ENCODE measurements around the gene RALY. TPM values are rescaled to one million over a fixed set of nuclear protein-coding genes. Genes with fewer than 3 reads are reported as not detected.

Gene RALY
- polyA plus RNA-seq, 4 donors: 152 to 217 (median 178) TPM

- no peak for DNase-seq (ENCODE audit: low read depth in 4 of 4, low spot score in 2 of 4)
Observed at GRCh38 chr20:33985830-33986229, 7.9 kb upstream of the RALY start.

- DNase-seq (ENCODE audit: low read depth in 4 of 4, low spot score in 2 of 4): no peak
Observed at GRCh38 chr20:33986560-33987216, 7.0 kb upstream of the RALY start.

GRCh38 chr20:33990075-33990474 lies 3.6 kb upstream of the RALY start:
- no peak for DNase-seq (ENCODE audit: low read depth in 4 of 4, low spot score in 2 of 4)

GRCh38 chr20:33991502-33991901 lies 2.2 kb upstream of the RALY start:
- DNase-seq (ENCODE audit: low read depth in 4 of 4, low spot score in 2 of 4): no peak

- peak in 1 of 4 donors; percentile 45 for DNase-seq (ENCODE audit: low read depth in 4 of 4, low spot score in 2 of 4)
Observed at GRCh38 chr20:33992145-33992922, 1.4 kb upstream of the RALY start.

GRCh38 chr20:33992923-33993575 lies 662 bp upstream of the RALY start:
- peak; percentile 96 to 100 (median 99) for DNase-seq (ENCODE audit: low read depth in 4 of 4, low spot score in 2 of 4)

GRCh38 chr20:33994222-33994913 lies 657 bp downstream of the RALY start:
- DNase-seq (ENCODE audit: low read depth in 4 of 4, low spot score in 2 of 4): peak; percentile 45 to 71 (median 54)

- DNase-seq (ENCODE audit: low read depth in 4 of 4, low spot score in 2 of 4): no peak
Observed at GRCh38 chr20:33995053-33995831, 1.5 kb downstream of the RALY start.

GRCh38 chr20:33999025-33999649 lies 5.4 kb downstream of the RALY start:
- DNase-seq (ENCODE audit: low read depth in 4 of 4, low spot score in 2 of 4): no peak

GRCh38 chr20:34001378-34001777 lies 7.7 kb downstream of the RALY start:
- DNase-seq (ENCODE audit: low read depth in 4 of 4, low spot score in 2 of 4): no peak

GRCh38 chr20:34004227-34004626 lies 10.5 kb downstream of the RALY start:
- no peak for DNase-seq (ENCODE audit: low read depth in 4 of 4, low spot score in 2 of 4)

GRCh38 chr20:34004790-34005457 lies 11.2 kb downstream of the RALY start:
- no peak for DNase-seq (ENCODE audit: low read depth in 4 of 4, low spot score in 2 of 4)

- no peak for DNase-seq (ENCODE audit: low read depth in 4 of 4, low spot score in 2 of 4)
Observed at GRCh38 chr20:34006619-34007018, 12.9 kb downstream of the RALY start.

GRCh38 chr20:34008477-34008876 lies 14.8 kb downstream of the RALY start:
- DNase-seq (ENCODE audit: low read depth in 4 of 4, low spot score in 2 of 4): no peak

GRCh38 chr20:34010405-34010931 lies 16.8 kb downstream of the RALY start:
- no peak for DNase-seq (ENCODE audit: low read depth in 4 of 4, low spot score in 2 of 4)

- no peak for DNase-seq (ENCODE audit: low read depth in 4 of 4, low spot score in 2 of 4)
Observed at GRCh38 chr20:34011275-34011674, 17.6 kb downstream of the RALY start.

- DNase-seq (ENCODE audit: low read depth in 4 of 4, low spot score in 2 of 4): no peak
Observed at GRCh38 chr20:34012330-34012729, 18.6 kb downstream of the RALY start.

- no peak for DNase-seq (ENCODE audit: low read depth in 4 of 4, low spot score in 2 of 4)
Observed at GRCh38 chr20:34012735-34013134, 19.0 kb downstream of the RALY start.

- no peak for DNase-seq (ENCODE audit: low read depth in 4 of 4, low spot score in 2 of 4)
Observed at GRCh38 chr20:34013554-34013953, 19.8 kb downstream of the RALY start.

Data from left renal cortex interstitium (tissue), 4 donors.